ENCODE data around the gene HHLA2.

HHLA2 gene

GRCh38 chr3:108300103-108300849 lies 3.9 kb downstream of the HHLA2 start:
- no peak for DNase-seq

- no peak for DNase-seq
These were observed 5.5 kb downstream of the HHLA2 start for GRCh38 chr3:108301695-108302404.

GRCh38 chr3:108302570-108302969 lies 6.2 kb downstream of the HHLA2 start:
- no peak for DNase-seq

- DNase-seq = no peak
These were observed 9.3 kb downstream of the HHLA2 start for GRCh38 chr3:108305484-108306172.

GRCh38 chr3:108311797-108312196 lies 15.4 kb downstream of the HHLA2 start:
- no peak for DNase-seq

GRCh38 chr3:108312656-108313055 lies 16.3 kb downstream of the HHLA2 start:
- DNase-seq = no peak

GRCh38 chr3:108315767-108316301 lies 19.5 kb downstream of the HHLA2 start:
- DNase-seq = no peak

GRCh38 chr3:108319428-108320082 lies 23.2 kb downstream of the HHLA2 start:
- no peak for DNase-seq

GRCh38 chr3:108320746-108321350 lies 24.5 kb downstream of the HHLA2 start:
- no peak for DNase-seq

- no peak for DNase-seq
These were observed 26.0 kb downstream of the HHLA2 start for GRCh38 chr3:108322352-108322751.

- DNase-seq = no peak
These were observed 27.8 kb downstream of the HHLA2 start for GRCh38 chr3:108324177-108324576.

- DNase-seq = no peak
These were observed 30.8 kb downstream of the HHLA2 start for GRCh38 chr3:108327168-108327567.

- DNase-seq = no peak
These were observed 32.6 kb downstream of the HHLA2 start for GRCh38 chr3:108328821-108329486.

- no peak for DNase-seq
These were observed 33.2 kb downstream of the HHLA2 start for GRCh38 chr3:108329508-108329907.

- DNase-seq = no peak
These were observed 33.6 kb downstream of the HHLA2 start for GRCh38 chr3:108329947-108330346.

GRCh38 chr3:108331792-108332191 lies 35.4 kb downstream of the HHLA2 start:
- DNase-seq = no peak

GRCh38 chr3:108333961-108334360 lies 37.6 kb downstream of the HHLA2 start:
- no peak for DNase-seq

GRCh38 chr3:108334701-108335100 lies 38.4 kb downstream of the HHLA2 start:
- DNase-seq = no peak

- no peak for DNase-seq
These were observed 42.7 kb downstream of the HHLA2 start for GRCh38 chr3:108338901-108339545.

GRCh38 chr3:108341911-108342310 lies 45.6 kb downstream of the HHLA2 start:
- no peak for DNase-seq

- no peak for DNase-seq
These were observed 46.6 kb downstream of the HHLA2 start for GRCh38 chr3:108342837-108343486.

Measured in NCI-H510A treated with DMSO at 0.1 percent for 48 hours (cell line).